H1 (cell line): ENCODE results near the gene NUDT6. TPM values are rescaled to one million over a fixed set of nuclear protein-coding genes. Genes with fewer than 3 reads are reported as not detected.

Experiments
- CTCF ChIA-PET: fragments of 300-600 bp; sonication (Branson Sonifier 250); formaldehyde crosslinking; loops from one replicate; lab custom pipeline; 2021; ENCODE audit not compliant: partially characterized antibody; lab: Charles Lee
- POLR2A ChIA-PET: fragments of 300-600 bp; sonication (Branson Sonifier 250); formaldehyde crosslinking; loops from one replicate; lab custom pipeline; 2021; ENCODE audit warnings: inconsistent platforms; ENCODE audit not compliant: partially characterized antibody; lab: Charles Lee
- DNase-seq, 2 experiments: peaks; one replicate each; pipeline versions ENCODE4 v3.0.0 to v3.0.0-alpha.2; 2010 to 2022; ENCODE audit warnings: low spot score in 2 of 2, low read depth in 1 of 2, mixed read lengths in 1 of 2
- FAIRE-seq: peaks from 2 replicates; lab custom pipeline; 2011; peaks lifted over from hg19 to GRCh38; lab: Jason Lieb, UNC
- H2AFZ ChIP-seq: 2 replicates; pipeline ENCODE4 v1.8.1; 2012; ENCODE audit warnings: low read length, inconsistent platforms
- H2AK5ac ChIP-seq: 2 replicates; pipeline ENCODE4 v1.6.1; 2013; ENCODE audit warnings: low read depth, low read length
- H2BK120ac ChIP-seq: replicated peaks from 2 replicates; pipeline ENCODE3; 2013; ENCODE audit warnings: low read depth, low read length, inconsistent platforms
- H2BK12ac ChIP-seq: 2 replicates; pipeline ENCODE4 v1.6.1; 2013; ENCODE audit warnings: low read depth, low read length
- H2BK15ac ChIP-seq: 2 replicates; pipeline ENCODE4 v1.6.1; 2013; ENCODE audit warnings: low read length
- H2BK20ac ChIP-seq: 2 replicates; pipeline ENCODE4 v1.6.1; 2013; ENCODE audit warnings: low read length
- H2BK5ac ChIP-seq: 2 replicates; pipeline ENCODE4 v1.6.1; 2013; ENCODE audit warnings: low read depth, low read length
- H3K14ac ChIP-seq: 2 replicates; pipeline ENCODE4 v1.6.1; 2013; ENCODE audit warnings: inconsistent platforms; ENCODE audit not compliant: insufficient read length
- H3K18ac ChIP-seq: 2 replicates; pipeline ENCODE4 v1.6.1; 2013; ENCODE audit warnings: low read length; ENCODE audit errors: extremely low read depth
- H3K23ac ChIP-seq: 2 replicates; pipeline ENCODE4 v1.6.1; 2013; ENCODE audit warnings: inconsistent platforms; ENCODE audit not compliant: insufficient read length
- H3K23me2 ChIP-seq: 2 replicates; pipeline ENCODE4 v1.6.1; 2013; ENCODE audit warnings: low read depth, low read length
- H3K27ac ChIP-seq: 2 replicates; pipeline ENCODE4 v1.6.1; 2011; ENCODE audit warnings: low read depth, low read length, inconsistent platforms
- H3K27me3 ChIP-seq, 4 experiments: replicated peaks in 1 of 4; 1 replicate in 1 of 4; 2 replicates in 3 of 4; pipeline versions ENCODE4 v1.6.1 to v1.8.1; 2011 to 2013; ENCODE audit warnings: low read length in 3 of 4, mild to moderate bottlenecking in 3 of 4, inconsistent platforms in 2 of 4, mixed read lengths in 2 of 4, moderate library complexity in 1 of 4; ENCODE audit not compliant: control insufficient read depth in 3 of 4, insufficient read depth in 3 of 4; ENCODE audit errors: extremely low read depth in 1 of 4
- H3K36me3 ChIP-seq, 4 experiments: 2 replicates each; pipeline versions ENCODE4 v1.6.1 to v1.8.1; 2011 to 2013; ENCODE audit warnings: mild to moderate bottlenecking in 4 of 4, low read length in 3 of 4, moderate library complexity in 2 of 4, control low read depth in 1 of 4, inconsistent platforms in 1 of 4; ENCODE audit not compliant: insufficient read depth in 4 of 4, control insufficient read depth in 2 of 4
- H3K4ac ChIP-seq: replicated peaks from 2 replicates; pipeline ENCODE3; 2013; ENCODE audit warnings: low read length, low read depth, mixed read lengths, inconsistent platforms; ENCODE audit not compliant: insufficient read length
- H3K4me1 ChIP-seq, 4 experiments: replicated peaks in 1 of 4; 1 replicate in 1 of 4; 2 replicates in 3 of 4; pipeline versions ENCODE4 v1.6.1 to v1.8.1; 2011 to 2013; ENCODE audit warnings: low read length in 3 of 4, inconsistent platforms in 2 of 4, mixed read lengths in 1 of 4; ENCODE audit not compliant: insufficient read depth in 4 of 4, control insufficient read depth in 3 of 4
- H3K4me2 ChIP-seq, 2 experiments: 2 replicates each; pipeline versions ENCODE4 v1.6.1 to v1.8.1; 2011 to 2013; ENCODE audit warnings: low read depth in 2 of 2, low read length in 2 of 2, control low read depth in 1 of 2, inconsistent platforms in 1 of 2, mild to moderate bottlenecking in 1 of 2; ENCODE audit not compliant: insufficient read depth in 1 of 2
- H3K4me3 ChIP-seq, 4 experiments: fragments of 200-600, 300-600 bp in 1 of 4; sonication (generic), shearing (Covaris generic), sonication (Bioruptor Twin) in 1 of 4; 2 replicates each; pipeline versions ENCODE4 v1.5.1 to v1.8.1; 2011 to 2016; ENCODE audit warnings: low read length in 4 of 4, low read depth in 3 of 4, control low read depth in 2 of 4, inconsistent platforms in 2 of 4, mild to moderate bottlenecking in 2 of 4, mixed read lengths in 1 of 4, moderate library complexity in 1 of 4; ENCODE audit not compliant: insufficient read depth in 2 of 4; ENCODE audit errors: extremely low read depth in 1 of 4
- H3K56ac ChIP-seq: replicated peaks from 2 replicates; pipeline ENCODE3; 2013; ENCODE audit warnings: low read depth, mild to moderate bottlenecking, mixed read lengths, low read length, inconsistent platforms; ENCODE audit not compliant: insufficient read length
- H3K79me1 ChIP-seq: 2 replicates; pipeline ENCODE4 v1.6.1; 2013; ENCODE audit warnings: low read depth, low read length, control low read depth
- H3K79me2 ChIP-seq, 2 experiments: 2 replicates each; pipeline versions ENCODE4 v1.6.1 to v1.8.1; 2012 to 2013; ENCODE audit warnings: low read length in 2 of 2, mild to moderate bottlenecking in 2 of 2, inconsistent platforms in 1 of 2; ENCODE audit not compliant: insufficient read depth in 2 of 2, control insufficient read depth in 1 of 2
- H3K9ac ChIP-seq, 4 experiments: replicated peaks in 1 of 4; 1 replicate in 1 of 4; 2 replicates in 3 of 4; pipeline versions ENCODE4 v1.6.1 to v1.8.1; 2011 to 2013; ENCODE audit warnings: low read depth in 3 of 4, low read length in 3 of 4, control low read depth in 2 of 4, mild to moderate bottlenecking in 2 of 4, moderate library complexity in 2 of 4, inconsistent platforms in 1 of 4; ENCODE audit errors: extremely low read depth in 1 of 4
- H3K9me3 ChIP-seq, 2 experiments: 2 replicates each; pipeline versions ENCODE4 v1.6.1 to v1.8.1; 2012 to 2013; ENCODE audit warnings: mild to moderate bottlenecking in 2 of 2, moderate library complexity in 2 of 2, control low read depth in 1 of 2, inconsistent platforms in 1 of 2, low read depth in 1 of 2, low read length in 1 of 2, mixed read lengths in 1 of 2; ENCODE audit not compliant: insufficient read depth in 2 of 2
- H4K20me1 ChIP-seq, 2 experiments: replicated peaks in 1 of 2; 2 replicates each; pipeline versions ENCODE3 to v1.8.1; 2011 to 2013; ENCODE audit warnings: inconsistent platforms in 2 of 2, low read length in 2 of 2, mild to moderate bottlenecking in 1 of 2; ENCODE audit not compliant: insufficient read depth in 2 of 2, control insufficient read depth in 1 of 2
- H4K5ac ChIP-seq: 2 replicates; pipeline ENCODE4 v1.6.1; 2013; ENCODE audit warnings: low read length, low read depth, mixed read lengths, inconsistent platforms; ENCODE audit not compliant: insufficient read length
- H4K8ac ChIP-seq: 2 replicates; pipeline ENCODE4 v1.8.0; 2013; ENCODE audit warnings: mild to moderate bottlenecking, moderate library complexity, low read length, inconsistent platforms; ENCODE audit not compliant: insufficient read depth; ENCODE audit errors: extremely low read depth
- H4K91ac ChIP-seq: replicated peaks from 2 replicates; pipeline ENCODE3; 2013; ENCODE audit warnings: low read length, mixed read lengths, inconsistent platforms; ENCODE audit not compliant: insufficient read length
- CHD1 ChIP-seq: IDR thresholded peaks from 2 replicates; pipeline ENCODE4 v1.6.1; 2012; ENCODE audit warnings: low read depth, low read length, improper control_type of control experiment
- CHD2 ChIP-seq: IDR thresholded peaks from 2 replicates; pipeline ENCODE4 v1.6.1; 2012; ENCODE audit warnings: low read length, improper control_type of control experiment
- RBBP5 ChIP-seq: IDR thresholded peaks from 2 replicates; pipeline ENCODE4 v1.7.1; 2012; ENCODE audit warnings: low read depth, mild to moderate bottlenecking, inconsistent platforms, low read length, moderate library complexity, borderline replicate concordance
- SIX5 ChIP-seq: IDR thresholded peaks from 2 replicates; pipeline ENCODE4 v1.6.1; 2011; ENCODE audit warnings: mild to moderate bottlenecking, low read depth, low read length
- USF2 ChIP-seq: IDR thresholded peaks from 2 replicates; pipeline ENCODE4 v1.6.1; 2011; ENCODE audit warnings: low read length, improper control_type of control experiment
- YY1 ChIP-seq: IDR thresholded peaks from 2 replicates; pipeline ENCODE4 v1.6.1; 2011; ENCODE audit warnings: low read depth, mild to moderate bottlenecking, low read length
- ZNF274 ChIP-seq: IDR thresholded peaks from 2 replicates; pipeline ENCODE4 v1.7.0; 2012; ENCODE audit warnings: low read length, borderline replicate concordance; ENCODE audit errors: extremely low read depth
- WGBS, 2 experiments: shearing (Covaris generic) in 1 of 2; methylation state at CpG; one replicate each; pipeline versions ENCODE4 v1.1.6 to v1.1.7; 2013 to 2015; ENCODE audit warnings: low lambda C conversion rate in 2 of 2, mixed read lengths in 2 of 2, inconsistent platforms in 1 of 2, low coverage in 1 of 2, missing lambda C conversion rate in 1 of 2; ENCODE audit not compliant: insufficient replicate concordance in 2 of 2, insufficient coverage in 1 of 2, insufficient read length in 1 of 2; ENCODE audit errors: extremely low coverage in 1 of 2, missing lambda C conversion rate in 1 of 2; 5-methylcytosine and 5-hydroxymethylcytosine counted together
- polyA plus RNA-seq, 7 experiments: library from polyadenylated mRNA; depleted of rRNA in 3 of 7; stranded (reverse) in 5 of 7; unstranded in 2 of 7; fragments of >200 nt in 5 of 7; fragments of 200-250 nt in 2 of 7; gene quantifications; 1 replicate in 5 of 7; 2 replicates in 1 of 7; 4 replicates in 1 of 7; pipeline versions ENCODE4 v1.2.1 to v1.2.3, GENCODE V29; 2011 to 2013; ENCODE audit warnings: missing spikeins in 2 of 7, mixed read lengths in 2 of 7
- total RNA-seq: library from RNA; stranded (reverse); fragmentation: NEBNext Ultra II Directional; extraction: Animal tissue kit (Norgen Biotek cat#: 25700); gene quantifications from 2 replicates; pipeline ENCODE4 v1.2.1, GENCODE V29; 2021

The NUDT6 gene
- total and polyA plus RNA-seq, 2 of the 8 experiments (the other 6 are each of a cell fraction or from before 2014, with no cell fraction given): 5.0 to 12.4 TPM

GRCh38 chr4:122884499-122884898 lies 37.9 kb downstream of the NUDT6 start:
- no peak overlapping the region for H3K4me2 ChIP-seq
- TF ChIP-seq CHD1 (no peak), SIX5 (no peak), CHD2 (no peak), USF2 (no peak), ZNF274 (no peak), RBBP5 (no peak), YY1 (no peak)
- no peaks in the 10 kb centered on the region for H3K27me3 ChIP-seq
- H2AFZ ChIP-seq: no peak overlapping the region
- H3K23me2 ChIP-seq: no peaks in the 10 kb centered on the region
- CTCF ChIA-PET: no interaction called here
- H2BK15ac ChIP-seq: no peak overlapping the region
- H3K4ac ChIP-seq: no peak overlapping the region
- 96% methylated on average over 1 of the region's 1 CpG; no CpG with 5 or more reads in 1 of the 2 experiments for WGBS, 2 experiments
- H4K20me1 ChIP-seq: peaks cover 2 to 5% of the 10 kb centered on the region in 2 experiments
- H3K79me1 ChIP-seq: no peaks in the 10 kb centered on the region; the same call in 1 of the 2 replicates
- H2BK5ac ChIP-seq: no peak overlapping the region
- H2BK12ac ChIP-seq: no peak overlapping the region
- peaks cover 0 to 83% of the 10 kb centered on the region in 2 experiments; a peak in 2 of 4 replicates for H3K79me2 ChIP-seq
- no peak overlapping the region for H3K4me3 ChIP-seq
- no peak overlapping the region for H3K56ac ChIP-seq
- H3K9ac ChIP-seq: no peak overlapping the region
- H2BK20ac ChIP-seq: no peak overlapping the region
- DNase-seq: no peak
- no peak overlapping the region for H3K23ac ChIP-seq
- H3K14ac ChIP-seq: no peak overlapping the region
- H3K4me1 ChIP-seq: no peaks in the 10 kb centered on the region
- H2BK120ac ChIP-seq: no peak overlapping the region
- no peak for FAIRE-seq
- H3K9me3 ChIP-seq: peaks cover 0 to under 1% of the 10 kb centered on the region in 2 experiments; a peak in 2 of 4 replicates
- no peak overlapping the region for H4K91ac ChIP-seq
- no peak overlapping the region for H4K5ac ChIP-seq
- H2AK5ac ChIP-seq: no peak overlapping the region
- H3K36me3 ChIP-seq: peaks cover 6 to 93% (median 51%) of the 10 kb centered on the region in 4 experiments
- no peak overlapping the region for H4K8ac ChIP-seq
- no peak overlapping the region for H3K27ac ChIP-seq
- POLR2A ChIA-PET: no interaction called here
- H3K18ac ChIP-seq: no peak overlapping the region
